Natural killer cell (primary cell): ENCODE data around the gene PLEKHG4B. TPM values are rescaled to one million over a fixed set of nuclear protein-coding genes. Genes with fewer than 3 reads are reported as not detected.

Experiments
- ATAC-seq, 3 donors: fragments of 150-1000 bp in 2 of 3; fragments of 200-7000 bp in 1 of 3; cut with Tn5 transposase; 1 replicate in 1 of 3; 2 replicates in 2 of 3; pipeline ENCODE4 v1.10.0; 2021; ENCODE audit warnings: mild to moderate bottlenecking in 2 of 3, moderate library complexity in 2 of 3
- DNase-seq, 2 donors: peaks; one replicate each; pipeline versions ENCODE4 v3.0.0 to v3.0.0-alpha.2; 2013 to 2021; ENCODE audit warnings: mixed read lengths in 1 of 2
- H3K27ac ChIP-seq: one replicate; pipeline ENCODE4 v1.5.1; 2013; ENCODE audit warnings: mild to moderate bottlenecking, low read length
- H3K27me3 ChIP-seq: one replicate; pipeline ENCODE4 v1.6.1; 2013; ENCODE audit warnings: low read length; ENCODE audit not compliant: control insufficient read depth, insufficient read depth
- H3K36me3 ChIP-seq: one replicate; pipeline ENCODE4 v1.6.1; 2013; ENCODE audit warnings: low read length; ENCODE audit not compliant: control insufficient read depth, insufficient read depth
- H3K4me1 ChIP-seq: one replicate; pipeline ENCODE4 v1.6.1; 2013; ENCODE audit warnings: low read length; ENCODE audit not compliant: control insufficient read depth, insufficient read depth
- H3K4me3 ChIP-seq: one replicate; pipeline ENCODE4 v1.5.1; 2013; ENCODE audit warnings: low read length
- H3K9me3 ChIP-seq: one replicate; pipeline ENCODE4 v1.6.1; 2013; ENCODE audit warnings: low read length; ENCODE audit not compliant: control insufficient read depth, insufficient read depth
- H3K27ac Mint-ChIP-seq, 2 donors: one replicate each; pipeline ENCODE4 v1.8.0; 2022; ENCODE audit warnings: mild to moderate bottlenecking in 2 of 2, mixed read lengths in 2 of 2, moderate library complexity in 1 of 2
- H3K27me3 Mint-ChIP-seq, 2 donors: one replicate each; pipeline ENCODE4 v1.8.0; 2022; ENCODE audit warnings: low read depth in 2 of 2, mixed read lengths in 2 of 2
- H3K36me3 Mint-ChIP-seq: one replicate; pipeline ENCODE4 v1.8.0; 2022; ENCODE audit warnings: mixed read lengths
- H3K4me1 Mint-ChIP-seq, 2 donors: one replicate each; pipeline ENCODE4 v1.8.0; 2022; ENCODE audit warnings: mixed read lengths in 2 of 2
- H3K4me3 Mint-ChIP-seq: one replicate; pipeline ENCODE4 v1.8.0; 2022; ENCODE audit warnings: mild to moderate bottlenecking, moderate library complexity, mixed read lengths
- H3K9me3 Mint-ChIP-seq, 2 donors: one replicate each; pipeline ENCODE4 v1.8.0; 2022; ENCODE audit warnings: mixed read lengths in 2 of 2
- WGBS: methylation state at CpG from one replicate; pipeline ENCODE4 v1.1.7; 2013; ENCODE audit warnings: missing lambda C conversion rate; ENCODE audit not compliant: insufficient coverage; 5-methylcytosine and 5-hydroxymethylcytosine counted together
- intact Hi-C: fragments of 100-400 bp; cut with micrococcal nuclease; formaldehyde crosslinking; loops from one replicate; pipeline ENCODE4 v1.14.2; 2022
- total RNA-seq, 4 donors: library from RNA; stranded (reverse); fragments of 120-200 nt in 1 of 4; gene quantifications; one replicate each; pipeline versions ENCODE4 v1.2.3 to v1.2.4, GENCODE V29; 2013 to 2022
- TF ChIP-seq, protein P1 (sequence below): fragments of 200-600 bp; IDR thresholded peaks from one replicate; pipeline ENCODE4 v1.8.0; 2022; ENCODE audit warnings: antibody characterized with exemption

The PLEKHG4B gene
- total RNA-seq, 3 donors from 2014 or later (not counting 1 experiment from before 2014, with no cell fraction given), result 0.07 TPM; not detected in 2

- 84% methylated on average over 12 of the region's 12 CpGs for WGBS
- Histone ChIP-seq H3K9me3 (no peaks in the 10 kb centered on the region), H3K4me1 (no peaks in the 10 kb centered on the region), H3K27me3 (peaks cover 14% of the 10 kb centered on the region), H3K4me3 (no peak overlapping the region), H3K36me3 (no peaks in the 10 kb centered on the region), H3K27ac (no peak overlapping the region)
- H3K36me3 Mint-ChIP-seq, result no peaks in the 10 kb centered on the region
- no peak overlapping the region for H3K4me3 Mint-ChIP-seq
- ATAC-seq, result peak in 1 of 3 donors; percentile 17
- peaks cover 0 to 9% of the 10 kb centered on the region in 2 donors for H3K4me1 Mint-ChIP-seq
- no peaks in the 10 kb centered on the region for H3K9me3 Mint-ChIP-seq
- intact Hi-C loops, result no loop called here
- DNase-seq, result no peak
- TF ChIP-seq, protein P1, sequence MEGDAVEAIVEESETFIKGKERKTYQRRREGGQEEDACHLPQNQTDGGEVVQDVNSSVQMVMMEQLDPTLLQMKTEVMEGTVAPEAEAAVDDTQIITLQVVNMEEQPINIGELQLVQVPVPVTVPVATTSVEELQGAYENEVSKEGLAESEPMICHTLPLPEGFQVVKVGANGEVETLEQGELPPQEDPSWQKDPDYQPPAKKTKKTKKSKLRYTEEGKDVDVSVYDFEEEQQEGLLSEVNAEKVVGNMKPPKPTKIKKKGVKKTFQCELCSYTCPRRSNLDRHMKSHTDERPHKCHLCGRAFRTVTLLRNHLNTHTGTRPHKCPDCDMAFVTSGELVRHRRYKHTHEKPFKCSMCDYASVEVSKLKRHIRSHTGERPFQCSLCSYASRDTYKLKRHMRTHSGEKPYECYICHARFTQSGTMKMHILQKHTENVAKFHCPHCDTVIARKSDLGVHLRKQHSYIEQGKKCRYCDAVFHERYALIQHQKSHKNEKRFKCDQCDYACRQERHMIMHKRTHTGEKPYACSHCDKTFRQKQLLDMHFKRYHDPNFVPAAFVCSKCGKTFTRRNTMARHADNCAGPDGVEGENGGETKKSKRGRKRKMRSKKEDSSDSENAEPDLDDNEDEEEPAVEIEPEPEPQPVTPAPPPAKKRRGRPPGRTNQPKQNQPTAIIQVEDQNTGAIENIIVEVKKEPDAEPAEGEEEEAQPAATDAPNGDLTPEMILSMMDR, result no peak
- H3K27ac Mint-ChIP-seq, result no peak overlapping the region
- H3K27me3 Mint-ChIP-seq, result peaks cover 27 to 30% of the 10 kb centered on the region in 2 donors
Observed at GRCh38 chr5:95241-95980, 3.4 kb downstream of the PLEKHG4B start.

DNA sequence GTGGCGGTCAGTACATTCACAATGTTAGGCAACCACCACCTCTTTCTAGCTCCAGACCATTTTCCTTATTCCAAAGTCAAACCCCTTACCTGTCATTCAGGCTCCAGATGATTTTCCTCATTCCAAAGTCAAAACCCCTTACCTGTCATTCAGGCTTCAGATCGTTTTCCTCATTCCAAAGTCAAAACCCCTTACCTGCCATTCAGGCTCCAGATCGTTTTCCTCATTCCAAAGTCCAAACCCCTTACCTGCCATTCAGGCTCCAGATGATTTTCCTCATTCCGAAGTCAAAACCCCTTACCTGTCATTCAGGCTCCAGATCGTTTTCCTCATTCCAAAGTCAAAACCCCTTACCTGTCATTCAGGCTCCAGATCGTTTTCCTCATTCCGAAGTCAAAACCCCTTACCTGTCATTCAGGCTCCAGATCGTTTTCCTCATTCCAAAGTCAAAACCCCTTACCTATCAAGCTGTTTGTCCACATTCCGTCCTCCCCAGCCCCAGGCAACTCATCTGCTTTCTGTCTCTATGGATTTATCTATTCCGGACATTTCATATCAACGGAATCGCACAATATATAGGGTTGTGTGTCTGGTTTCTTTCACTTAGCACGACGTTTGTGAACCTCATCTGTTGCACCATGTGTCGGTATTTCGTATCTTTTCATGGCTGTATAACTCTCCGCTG is 5.2 kb downstream of the PLEKHG4B start:
- no peaks in the 10 kb centered on the region for H3K36me3 Mint-ChIP-seq
- ATAC-seq (no peak), DNase-seq (no peak)
- 82% methylated on average over 16 of the region's 17 CpGs for WGBS
- Histone ChIP-seq H3K27me3 (peaks cover 5% of the 10 kb centered on the region), H3K9me3 (no peaks in the 10 kb centered on the region), H3K36me3 (no peaks in the 10 kb centered on the region), H3K27ac (no peak overlapping the region), H3K4me1 (no peaks in the 10 kb centered on the region), H3K4me3 (no peak overlapping the region)
- H3K27me3 Mint-ChIP-seq, result peaks cover 15 to 18% of the 10 kb centered on the region in 2 donors
- TF ChIP-seq, protein P1, result no peak
- no peak overlapping the region for H3K27ac Mint-ChIP-seq
- H3K9me3 Mint-ChIP-seq, result no peaks in the 10 kb centered on the region
- intact Hi-C loops, result no loop called here
- no peaks in the 10 kb centered on the region for H3K4me1 Mint-ChIP-seq
- H3K4me3 Mint-ChIP-seq, result no peak overlapping the region

DNA sequence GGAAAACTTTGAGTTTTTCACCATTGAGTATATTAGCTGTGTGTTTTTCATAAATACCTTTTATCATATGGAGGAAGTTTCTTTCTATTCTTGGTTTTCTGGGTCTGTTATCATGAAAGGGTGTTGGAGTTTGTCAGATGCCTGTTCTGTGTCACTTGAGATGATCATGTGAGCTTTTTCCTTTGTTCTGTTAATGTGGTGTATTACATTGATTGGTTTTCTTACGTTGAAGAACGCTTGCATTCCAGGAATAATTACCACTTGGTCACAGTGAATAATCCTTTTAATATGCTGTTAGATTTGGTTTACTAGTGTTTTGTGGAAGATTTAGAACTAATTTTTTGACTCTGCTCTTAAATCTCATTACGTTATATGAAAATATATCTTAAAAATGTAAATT is 7.8 kb downstream of the PLEKHG4B start:
- Mint-ChIP-seq H3K27ac (no peak overlapping the region), H3K36me3 (no peaks in the 10 kb centered on the region), H3K4me3 (no peak overlapping the region), H3K27me3 (peaks cover 15 to 20% of the 10 kb centered on the region in 2 donors), H3K9me3 (no peaks in the 10 kb centered on the region), H3K4me1 (no peaks in the 10 kb centered on the region)
- WGBS, result 100% methylated on average over 2 of the region's 3 CpGs
- TF ChIP-seq, protein P1, result no peak
- no peak for ATAC-seq
- no peaks in the 10 kb centered on the region for H3K36me3 ChIP-seq
- no peaks in the 10 kb centered on the region for H3K9me3 ChIP-seq
- no peak for DNase-seq
- intact Hi-C loops, result no loop called here
- peaks cover 2% of the 10 kb centered on the region for H3K27me3 ChIP-seq
- no peak overlapping the region for H3K4me3 ChIP-seq
- H3K4me1 ChIP-seq, result no peaks in the 10 kb centered on the region
- H3K27ac ChIP-seq, result no peak overlapping the region
